NCI-H2196 treated with DMSO at 0.1 percent for 48 hours (cell line): ENCODE data around the gene ARHGAP33.

Experiments
- DNase-seq: peaks from one replicate; lab custom pipeline; 2025; ENCODE audit not compliant: unreplicated experiment; lab: John Stamatoyannopoulos, UW

ARHGAP33 gene

DNA sequence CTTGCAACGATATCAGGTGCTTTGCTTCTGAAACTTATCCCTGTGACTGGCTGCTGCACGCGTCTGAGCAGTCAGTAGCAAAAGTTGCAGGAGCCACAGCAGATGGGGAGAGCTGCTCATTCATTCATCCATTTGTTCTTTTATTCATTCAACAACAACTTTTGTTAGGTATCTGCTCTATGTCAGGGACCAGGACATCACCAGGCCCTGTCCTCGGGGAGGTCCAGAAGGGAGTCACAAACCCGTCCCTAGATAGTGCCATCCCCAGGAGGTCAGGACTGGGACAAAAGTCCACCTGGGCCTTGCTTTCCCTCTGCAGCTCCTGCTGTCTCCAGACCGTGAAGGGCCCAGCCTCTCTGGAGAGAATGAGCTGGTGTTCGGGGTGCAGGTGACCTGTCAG lies 2.6 kb downstream of the ARHGAP33 start:
- no peak for DNase-seq

DNA sequence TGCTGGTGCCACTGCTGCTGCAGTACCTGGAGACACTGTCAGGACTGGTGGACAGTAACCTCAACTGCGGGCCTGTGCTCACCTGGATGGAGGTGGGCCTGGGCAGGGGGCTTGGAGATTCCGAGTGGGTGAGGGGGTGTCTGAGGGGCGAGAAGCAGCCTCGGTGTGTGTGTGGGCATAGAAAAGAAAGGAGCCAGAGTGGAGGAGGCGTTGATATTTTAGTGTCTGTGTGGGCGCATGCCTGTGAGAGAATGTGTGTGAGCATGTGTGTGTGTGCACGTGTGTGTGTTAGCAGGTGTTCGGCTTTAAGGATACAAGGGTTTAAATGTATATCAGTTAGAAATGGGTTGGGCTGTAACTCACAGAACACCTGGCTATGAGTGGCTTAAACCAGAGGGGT lies 3.7 kb downstream of the ARHGAP33 start:
- DNase-seq: no peak

DNA sequence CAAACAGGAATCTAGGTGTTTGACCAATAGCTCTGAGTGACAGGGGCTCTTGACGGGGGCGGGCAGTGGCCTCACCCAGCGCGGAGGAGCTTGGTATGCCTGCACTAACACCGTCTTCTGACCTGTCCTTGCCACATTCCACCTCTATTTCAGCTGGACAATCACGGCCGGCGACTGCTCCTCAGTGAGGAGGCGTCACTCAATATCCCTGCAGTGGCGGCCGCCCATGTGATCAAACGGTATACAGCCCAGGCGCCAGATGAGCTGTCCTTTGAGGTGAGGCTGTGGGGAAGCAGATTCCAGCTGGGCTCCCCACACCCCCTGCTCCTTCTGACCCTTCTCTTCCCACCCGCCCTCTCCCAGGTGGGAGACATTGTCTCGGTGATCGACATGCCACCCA lies 4.7 kb downstream of the ARHGAP33 start:
- DNase-seq: no peak

DNA sequence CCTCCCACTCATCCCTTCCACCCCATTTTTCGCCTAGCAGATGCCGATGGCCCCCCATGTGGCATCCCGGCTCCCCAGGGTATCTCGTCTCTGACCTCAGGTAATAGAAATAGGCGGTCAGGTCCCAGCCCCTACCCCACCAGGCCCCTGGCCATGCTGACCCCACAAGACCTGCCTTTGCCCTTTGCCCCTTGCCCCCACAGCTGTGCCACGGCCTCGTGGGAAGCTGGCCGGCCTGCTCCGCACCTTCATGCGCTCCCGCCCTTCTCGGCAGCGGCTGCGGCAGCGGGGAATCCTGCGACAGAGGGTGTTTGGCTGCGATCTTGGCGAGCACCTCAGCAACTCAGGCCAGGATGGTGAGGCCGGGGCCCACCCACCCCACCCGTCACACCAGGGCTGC lies 5.4 kb downstream of the ARHGAP33 start:
- no peak for DNase-seq

DNA sequence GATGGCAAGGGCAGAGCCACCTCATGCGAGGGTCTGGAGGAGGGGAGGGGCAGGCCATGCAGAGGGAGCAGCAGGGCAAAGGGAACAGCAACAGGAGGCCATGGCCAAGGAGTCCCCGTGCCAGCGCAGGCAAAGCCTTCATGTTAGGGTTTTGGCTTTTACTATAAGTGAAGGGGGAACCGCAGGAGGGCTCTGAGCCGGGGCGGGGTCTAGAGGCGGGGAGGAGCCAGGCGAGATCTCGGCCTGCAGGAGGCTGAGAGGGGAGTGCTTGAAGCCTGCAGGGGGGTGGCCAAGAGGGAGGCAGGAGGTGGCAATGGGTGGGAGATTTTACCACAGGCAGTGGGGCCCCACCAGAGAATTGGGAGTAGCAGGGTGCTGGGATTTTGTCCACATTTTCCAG lies 6.3 kb downstream of the ARHGAP33 start:
- no peak for DNase-seq

DNA sequence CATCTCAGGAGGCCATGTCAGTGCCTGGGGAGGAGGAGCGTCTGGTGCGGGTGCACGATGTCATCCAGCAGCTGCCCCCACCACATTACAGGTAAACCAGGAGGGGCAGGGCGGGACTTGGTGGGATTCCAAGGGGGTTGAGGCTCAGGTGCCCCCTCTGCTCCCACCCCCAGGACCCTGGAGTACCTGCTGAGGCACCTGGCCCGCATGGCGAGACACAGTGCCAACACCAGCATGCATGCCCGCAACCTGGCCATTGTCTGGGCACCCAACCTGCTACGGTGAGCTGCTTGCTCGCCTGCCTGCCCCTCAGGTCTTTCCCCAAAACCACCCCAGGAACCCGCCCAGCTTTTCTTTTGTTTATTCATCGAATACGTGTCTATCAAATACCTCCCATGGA lies 7.2 kb downstream of the ARHGAP33 start:
- no peak for DNase-seq

DNA sequence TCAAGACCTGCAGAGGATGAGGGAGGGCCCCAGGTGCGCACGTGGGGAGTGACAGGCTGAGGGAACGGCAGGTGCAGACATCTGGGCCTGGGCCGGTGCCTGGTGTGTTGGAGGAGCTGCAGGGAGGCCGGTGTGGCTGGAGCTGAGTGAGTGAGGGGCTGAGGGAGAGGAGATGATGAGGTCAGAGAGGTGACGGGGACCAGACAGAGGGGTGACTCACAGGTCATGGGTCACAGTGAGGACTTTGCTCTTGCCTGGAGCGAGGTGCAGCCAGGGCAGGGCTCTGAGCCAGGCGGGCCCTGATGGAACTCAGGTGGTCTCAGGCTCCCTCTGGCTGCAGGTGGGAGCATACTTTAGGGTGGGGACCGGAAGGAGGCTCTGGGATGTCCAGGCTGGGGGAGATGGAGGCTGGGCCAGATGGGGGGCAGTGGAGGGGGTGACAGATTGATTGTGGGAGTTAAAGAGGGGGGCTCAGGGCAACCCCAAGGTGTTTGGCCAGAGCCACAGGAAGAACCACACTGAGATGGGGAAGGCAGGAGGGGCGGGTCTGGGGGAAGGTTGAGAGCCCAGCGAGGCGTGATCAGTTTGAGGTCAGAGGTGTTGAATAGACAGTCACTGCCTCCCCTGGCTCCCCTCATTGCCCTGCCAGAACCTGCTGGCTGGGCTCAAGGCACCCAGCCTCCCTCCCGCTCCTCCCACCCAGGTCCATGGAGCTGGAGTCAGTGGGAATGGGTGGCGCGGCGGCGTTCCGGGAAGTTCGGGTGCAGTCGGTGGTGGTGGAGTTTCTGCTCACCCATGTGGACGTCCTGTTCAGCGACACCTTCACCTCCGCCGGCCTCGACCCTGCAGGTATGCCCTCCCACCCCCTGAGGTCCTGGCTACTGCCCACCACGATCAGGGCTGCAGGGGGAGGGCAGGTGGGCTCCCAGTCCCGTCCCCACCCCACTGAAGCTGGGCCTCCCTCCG lies 8.4 kb downstream of the ARHGAP33 start:
- DNase-seq: no peak

DNA sequence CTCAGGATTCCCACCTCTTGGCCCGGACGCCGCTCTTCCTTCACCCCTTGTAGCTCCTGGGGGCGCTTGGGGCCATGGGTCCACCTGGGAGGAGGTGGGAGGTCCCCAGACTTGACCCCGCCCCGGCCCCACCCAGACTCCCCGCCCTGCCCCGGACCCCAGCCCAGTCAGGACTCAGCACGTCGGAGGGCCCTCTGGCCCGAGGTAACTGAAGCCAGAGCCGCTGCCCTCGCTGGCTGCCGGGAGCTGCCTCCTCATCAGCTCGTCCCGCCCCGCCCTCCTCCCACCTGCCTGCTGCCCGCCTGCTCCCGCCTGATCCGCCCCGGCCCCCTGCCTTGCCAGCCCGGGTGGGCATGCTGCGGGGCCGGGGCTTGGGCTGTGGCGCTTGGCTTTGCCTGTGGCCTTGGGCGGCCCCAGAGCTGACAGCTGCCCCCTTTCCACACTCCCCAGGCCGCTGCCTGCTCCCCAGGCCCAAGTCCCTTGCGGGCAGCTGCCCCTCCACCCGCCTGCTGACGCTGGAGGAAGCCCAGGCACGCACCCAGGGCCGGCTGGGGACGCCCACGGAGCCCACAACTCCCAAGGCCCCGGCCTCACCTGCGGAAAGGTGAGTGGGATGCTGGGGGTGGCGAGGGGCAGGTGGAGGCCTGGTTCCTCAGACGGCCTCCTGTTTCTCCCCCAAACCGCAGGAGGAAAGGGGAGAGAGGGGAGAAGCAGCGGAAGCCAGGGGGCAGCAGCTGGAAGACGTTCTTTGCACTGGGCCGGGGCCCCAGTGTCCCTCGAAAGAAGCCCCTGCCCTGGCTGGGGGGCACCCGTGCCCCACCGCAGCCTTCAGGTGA lies 9.4 kb downstream of the ARHGAP33 start:
- DNase-seq: no peak

DNA sequence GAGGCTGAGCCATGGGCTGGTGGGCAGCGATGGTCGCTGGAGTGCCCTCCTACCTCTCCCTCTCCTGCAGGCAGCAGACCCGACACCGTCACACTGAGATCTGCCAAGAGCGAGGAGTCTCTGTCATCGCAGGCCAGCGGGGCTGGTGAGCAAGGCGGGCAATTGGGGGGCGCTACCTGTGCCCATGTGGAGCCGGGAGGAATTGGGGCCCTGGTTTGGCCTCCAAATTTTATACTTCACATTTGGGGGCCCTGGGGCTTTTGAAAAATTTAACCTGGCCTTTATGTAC lies 9.9 kb downstream of the ARHGAP33 start:
- no peak for DNase-seq

DNA sequence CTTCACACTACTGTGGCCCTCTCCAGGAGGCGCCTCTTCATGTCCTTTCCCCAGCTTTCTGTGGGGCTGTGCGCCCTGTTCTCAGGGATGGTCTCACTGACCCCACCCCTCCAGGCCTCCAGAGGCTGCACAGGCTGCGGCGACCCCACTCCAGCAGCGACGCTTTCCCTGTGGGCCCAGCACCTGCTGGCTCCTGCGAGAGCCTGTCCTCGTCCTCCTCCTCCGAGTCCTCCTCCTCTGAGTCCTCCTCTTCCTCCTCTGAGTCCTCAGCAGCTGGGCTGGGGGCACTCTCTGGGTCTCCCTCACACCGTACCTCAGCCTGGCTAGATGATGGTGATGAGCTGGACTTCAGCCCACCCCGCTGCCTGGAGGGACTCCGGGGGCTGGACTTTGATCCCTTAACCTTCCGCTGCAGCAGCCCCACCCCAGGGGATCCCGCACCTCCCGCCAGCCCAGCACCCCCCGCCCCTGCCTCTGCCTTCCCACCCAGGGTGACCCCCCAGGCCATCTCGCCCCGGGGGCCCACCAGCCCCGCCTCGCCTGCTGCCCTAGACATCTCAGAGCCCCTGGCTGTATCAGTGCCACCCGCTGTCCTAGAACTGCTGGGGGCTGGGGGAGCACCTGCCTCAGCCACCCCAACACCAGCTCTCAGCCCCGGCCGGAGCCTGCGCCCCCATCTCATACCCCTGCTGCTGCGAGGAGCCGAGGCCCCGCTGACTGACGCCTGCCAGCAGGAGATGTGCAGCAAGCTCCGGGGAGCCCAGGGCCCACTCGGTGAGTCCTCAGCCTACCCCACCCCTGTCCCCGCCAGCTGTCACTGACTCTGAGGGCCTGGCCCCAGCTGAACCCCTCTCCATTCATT lies 11.2 kb downstream of the ARHGAP33 start:
- DNase-seq: no peak

DNA sequence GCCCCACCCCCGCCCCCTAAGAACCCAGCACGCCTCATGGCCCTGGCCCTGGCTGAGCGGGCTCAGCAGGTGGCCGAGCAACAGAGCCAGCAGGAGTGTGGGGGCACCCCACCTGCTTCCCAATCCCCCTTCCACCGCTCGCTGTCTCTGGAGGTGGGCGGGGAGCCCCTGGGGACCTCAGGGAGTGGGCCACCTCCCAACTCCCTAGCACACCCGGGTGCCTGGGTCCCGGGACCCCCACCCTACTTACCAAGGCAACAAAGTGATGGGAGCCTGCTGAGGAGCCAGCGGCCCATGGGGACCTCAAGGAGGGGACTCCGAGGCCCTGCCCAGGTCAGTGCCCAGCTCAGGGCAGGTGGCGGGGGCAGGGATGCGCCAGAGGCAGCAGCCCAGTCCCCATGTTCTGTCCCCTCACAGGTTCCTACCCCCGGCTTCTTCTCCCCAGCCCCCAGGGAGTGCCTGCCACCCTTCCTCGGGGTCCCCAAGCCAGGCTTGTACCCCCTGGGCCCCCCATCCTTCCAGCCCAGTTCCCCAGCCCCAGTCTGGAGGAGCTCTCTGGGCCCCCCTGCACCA lies 11.9 kb downstream of the ARHGAP33 start:
- DNase-seq: no peak

DNA sequence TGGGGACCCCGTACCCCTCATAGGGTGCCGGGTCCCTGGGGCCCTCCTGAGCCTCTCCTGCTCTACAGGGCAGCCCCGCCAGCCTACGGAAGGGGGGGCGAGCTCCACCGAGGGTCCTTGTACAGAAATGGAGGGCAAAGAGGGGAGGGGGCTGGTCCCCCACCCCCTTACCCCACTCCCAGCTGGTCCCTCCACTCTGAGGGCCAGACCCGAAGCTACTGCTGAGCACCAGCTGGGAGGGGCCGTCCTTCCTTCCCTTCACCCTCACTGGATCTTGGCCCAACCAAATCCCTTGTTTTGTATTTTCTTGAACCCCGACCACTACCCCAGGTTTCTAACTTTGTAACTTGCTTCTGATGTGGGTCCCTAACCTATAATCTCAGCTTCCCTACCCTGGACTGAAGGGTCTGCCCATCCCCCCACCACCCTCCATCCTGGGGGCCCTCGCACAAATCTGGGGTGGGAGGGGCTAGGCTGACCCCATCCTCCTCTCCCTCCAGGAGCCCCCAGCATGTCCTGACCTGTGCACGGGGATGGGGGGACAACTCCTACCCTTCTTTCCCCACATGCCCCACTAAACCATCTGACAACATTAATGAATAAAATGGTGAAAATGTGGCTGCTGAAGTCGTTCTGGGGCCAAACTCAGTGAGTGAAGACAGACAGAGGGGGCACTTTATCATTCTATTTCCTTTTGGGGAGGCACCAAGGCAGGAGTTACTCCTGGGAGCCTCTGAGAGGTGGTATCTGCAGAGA lies 13.0 kb downstream of the ARHGAP33 start:
- no peak for DNase-seq

DNA sequence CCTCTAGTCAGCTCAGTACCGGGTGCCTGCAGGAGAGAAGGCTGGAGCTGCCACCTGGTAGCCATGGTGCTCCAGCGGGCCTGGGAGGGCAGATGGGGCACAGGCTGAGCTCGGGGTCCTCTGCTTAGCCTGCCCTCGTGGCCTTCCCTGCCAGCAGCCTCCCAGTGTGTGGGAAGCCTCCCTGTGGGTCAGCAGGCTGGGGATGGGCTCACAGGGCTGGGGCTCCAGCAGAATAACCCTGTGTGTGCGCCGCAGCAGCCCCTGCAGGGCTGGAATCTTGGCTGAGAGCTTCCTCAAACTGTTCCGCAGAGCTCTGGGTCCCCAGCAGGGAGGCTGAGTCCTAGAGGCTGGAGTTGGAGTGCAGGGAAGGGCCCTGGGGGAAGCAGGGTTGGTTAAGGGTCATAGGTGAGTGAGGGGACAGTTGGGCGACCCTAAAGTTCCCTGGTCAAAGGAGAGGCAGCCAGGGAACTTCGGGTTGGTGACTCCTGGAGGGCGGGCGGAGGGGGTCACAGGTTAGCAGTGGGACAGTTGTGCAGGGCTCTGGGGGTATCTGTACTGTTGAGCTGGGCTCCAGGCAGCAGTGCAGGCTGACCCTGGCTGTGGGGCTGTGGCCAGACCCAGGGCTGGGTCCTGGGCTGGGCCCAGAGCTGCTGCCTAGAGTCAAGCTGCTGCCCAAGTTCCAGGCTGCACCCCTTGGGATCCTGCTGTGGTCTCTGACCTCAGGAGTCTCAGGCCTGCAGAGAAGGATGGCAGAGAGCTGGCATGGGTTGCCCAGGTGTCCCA lies 14.0 kb downstream of the ARHGAP33 start:
- no peak for DNase-seq

DNA sequence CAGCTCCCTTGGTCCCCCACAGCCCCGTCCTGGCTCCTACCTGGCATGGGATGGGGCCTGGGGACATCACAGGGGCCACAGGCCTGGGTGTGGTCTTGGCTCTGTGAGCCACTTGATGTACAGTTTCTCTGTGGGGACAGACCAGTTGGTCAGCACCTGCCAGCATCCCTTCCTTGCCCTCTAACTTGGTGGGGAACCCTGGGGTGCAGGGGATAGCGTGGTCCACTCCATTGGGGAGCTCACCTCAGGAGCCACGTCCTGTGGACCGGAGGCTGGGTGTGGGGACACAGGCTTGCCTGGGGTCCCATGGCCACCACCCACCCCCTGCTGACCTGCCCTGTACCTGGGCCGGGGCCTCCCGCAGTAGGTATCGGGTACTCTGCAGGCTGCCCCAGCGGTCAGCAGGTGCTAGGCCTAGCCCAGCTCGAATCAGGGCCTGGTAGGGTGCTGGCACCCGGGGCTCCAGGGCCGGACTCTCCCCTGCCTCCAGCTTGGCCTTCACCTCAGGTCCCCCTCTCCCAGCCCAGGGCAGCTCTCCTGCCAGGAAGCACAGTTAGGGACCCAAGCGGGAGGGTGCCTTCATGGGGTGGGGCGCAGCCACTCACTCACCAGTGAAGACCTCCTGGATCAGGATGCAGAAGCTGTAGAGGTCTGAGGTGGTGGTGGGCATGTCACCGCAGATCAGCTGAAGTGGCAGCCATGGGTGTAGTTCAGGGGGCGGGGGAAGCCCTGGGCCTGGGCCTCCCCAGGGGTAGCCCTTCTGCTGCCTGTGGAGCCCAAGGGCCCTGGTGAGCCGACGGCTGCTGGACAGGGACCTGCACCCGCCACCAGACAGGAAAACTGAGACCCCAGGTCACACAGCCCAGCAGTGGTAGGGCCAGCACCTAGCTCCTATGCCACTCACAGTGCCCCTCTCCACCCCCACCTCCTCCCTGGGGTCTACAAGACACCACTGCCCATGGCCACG lies 14.9 kb downstream of the ARHGAP33 start:
- DNase-seq: no peak

DNA sequence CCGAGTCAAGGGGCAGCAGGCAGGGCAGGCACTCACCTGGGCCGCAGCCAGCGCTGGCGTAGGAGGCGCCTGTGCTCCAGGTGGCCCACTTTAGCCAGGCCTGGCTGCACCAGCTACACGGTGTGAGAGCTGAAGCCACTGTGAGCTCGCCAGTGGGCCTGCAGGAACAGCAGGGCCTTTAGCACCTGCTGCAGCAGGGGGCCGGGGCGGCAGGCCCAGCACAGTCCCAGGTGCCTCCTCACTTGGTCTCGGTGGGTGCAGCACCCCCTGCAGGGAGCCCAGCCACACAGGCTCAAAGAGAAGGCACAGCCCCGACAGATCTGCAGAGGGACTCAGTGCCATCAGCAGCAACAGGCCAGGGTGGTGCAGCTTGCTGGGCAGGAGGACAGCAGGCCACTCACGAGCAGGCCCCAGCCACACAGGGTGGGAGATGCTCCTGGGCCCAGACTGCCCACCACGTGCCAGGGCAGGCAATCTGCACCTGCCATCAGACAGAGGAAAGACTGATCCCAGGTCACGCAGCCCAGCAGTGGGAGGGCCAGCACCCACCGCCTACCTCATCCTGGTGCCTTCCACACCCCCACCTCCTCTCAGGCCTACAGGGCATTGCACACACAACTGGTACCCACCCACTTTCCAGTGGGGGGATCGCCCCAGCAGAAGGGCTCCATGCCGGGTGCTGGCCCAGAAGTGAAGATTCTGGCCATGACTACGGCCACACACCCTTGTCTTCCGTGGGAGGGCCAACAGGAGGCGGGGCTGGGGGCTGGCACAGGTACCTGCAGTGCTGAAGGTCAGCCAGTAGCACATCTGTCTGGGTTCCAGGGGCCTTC lies 15.8 kb downstream of the ARHGAP33 start:
- DNase-seq: no peak

DNA sequence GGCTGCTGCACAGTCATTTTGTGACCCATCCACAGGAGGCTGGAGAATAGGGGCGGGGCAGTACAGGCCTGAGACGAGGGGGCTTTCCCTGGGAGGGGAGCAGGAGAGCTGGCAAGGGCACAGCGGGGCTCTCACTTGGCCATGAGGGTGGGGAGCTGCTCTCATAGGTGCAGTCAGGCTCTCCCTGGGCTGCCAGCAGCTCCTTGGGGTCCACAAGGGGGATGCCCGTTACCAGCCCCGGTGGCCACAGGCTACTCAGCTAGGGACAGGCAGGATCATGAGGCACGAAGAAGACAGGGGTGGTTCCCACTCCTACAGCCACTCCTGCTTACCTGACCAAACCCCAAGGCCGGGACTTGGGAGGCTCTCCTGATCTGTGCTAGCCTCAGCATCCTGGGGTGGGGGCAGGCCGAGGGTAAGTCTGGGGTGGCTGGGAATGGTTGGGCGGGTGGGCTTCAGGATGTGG lies 16.5 kb downstream of the ARHGAP33 start:
- DNase-seq: no peak

DNA sequence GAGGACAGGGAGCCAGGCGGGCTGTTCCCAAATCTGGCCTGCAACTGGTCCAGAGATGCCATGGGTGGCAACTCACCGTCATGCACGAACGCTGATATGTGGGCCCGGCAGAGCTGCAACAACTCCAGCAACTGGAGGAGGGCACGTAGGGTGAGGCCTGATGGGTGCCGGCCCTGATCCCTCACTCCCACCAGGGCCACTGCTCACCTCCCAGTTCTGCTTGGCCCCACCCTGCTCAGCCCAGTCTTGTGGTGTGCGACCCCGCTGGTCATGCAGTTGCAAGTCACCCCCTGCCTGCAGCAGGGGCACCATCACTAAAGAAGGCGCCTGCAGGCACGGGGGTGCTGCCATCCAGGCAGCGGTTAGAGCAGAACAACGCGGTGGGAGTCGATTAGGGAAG lies 16.9 kb downstream of the ARHGAP33 start:
- DNase-seq: no peak
